K562 (cell line): Measurements from ENCODE around the gene APOM. TPM values are rescaled to one million over a fixed set of nuclear protein-coding genes. Genes with fewer than 3 reads are reported as not detected.
A peak's percentile ranks its signal among the peaks of the same experiment; 100 is the strongest.

Experiments used
- CCNT2 ChIP-seq: IDR thresholded peaks from 2 replicates; pipeline ENCODE4 v1.6.1; 2011; ENCODE audit warnings: borderline replicate concordance, low read depth, mild to moderate bottlenecking, moderate library complexity, mixed read lengths, low read length; ENCODE audit not compliant: insufficient read length; ENCODE audit errors: extremely low read depth
- E4F1 ChIP-seq: fragments of 250-450 bp; sonication (Bioruptor Pico); IDR thresholded peaks from 2 replicates; pipeline ENCODE4 v1.5.0; 2021; ENCODE audit warnings: mild to moderate bottlenecking, borderline replicate concordance
- EHMT2 ChIP-seq: fragments of 450-650 bp; IDR thresholded peaks from 2 replicates; pipeline ENCODE4 v1.6.1; 2018; ENCODE audit warnings: antibody characterized with exemption
- FOXO4 ChIP-seq: fragments of 450-650 bp; formaldehyde crosslinking; IDR thresholded peaks from 2 replicates; pipeline ENCODE4 v1.4.0; 2020; ENCODE audit warnings: mild to moderate bottlenecking, moderate library complexity
- HIVEP1 ChIP-seq: fragments of 250-450 bp; sonication (Bioruptor Pico); IDR thresholded peaks from 2 replicates; pipeline ENCODE4 v1.4.0; 2020; ENCODE audit warnings: mild to moderate bottlenecking
- NEUROD1 ChIP-seq: fragments of 150-350 bp; IDR thresholded peaks from 2 replicates; pipeline ENCODE4 v1.6.1; 2014; ENCODE audit warnings: borderline replicate concordance, low read length, low read depth; ENCODE audit not compliant: partially characterized antibody
- POLR2AphosphoS2 ChIP-seq: IDR thresholded peaks from 2 replicates; pipeline ENCODE4 v1.6.1; 2012; ENCODE audit warnings: low read length, improper control_type of control experiment
- POLR3A ChIP-seq: IDR thresholded peaks from 2 replicates; pipeline ENCODE4 v1.6.1; 2011; ENCODE audit warnings: borderline replicate concordance, mild to moderate bottlenecking, moderate library complexity; ENCODE audit not compliant: insufficient read length, insufficient read depth; ENCODE audit errors: extremely low read depth
- TSHZ1 ChIP-seq: fragments of 250-450 bp; sonication (Bioruptor Pico); IDR thresholded peaks from 2 replicates; pipeline ENCODE4 v1.4.0; 2020; ENCODE audit warnings: mild to moderate bottlenecking, moderate library complexity
- WHSC1 ChIP-seq: IDR thresholded peaks from one replicate; pipeline ENCODE4 v1.6.1; 2012; ENCODE audit warnings: low read length, control low read depth, inconsistent platforms
- ZNF408 ChIP-seq: fragments of 250-450 bp; sonication (Bioruptor Pico); IDR thresholded peaks from 2 replicates; pipeline ENCODE4 v1.4.0; 2020; ENCODE audit warnings: low read depth, mild to moderate bottlenecking, moderate library complexity
- ZNF512 ChIP-seq: IDR thresholded peaks from 2 replicates; pipeline ENCODE4 v1.6.1; 2016; ENCODE audit warnings: missing genetic modification characterization, missing compliant biosample characterization
- ZNF76 ChIP-seq: fragments of 250-450 bp; sonication (Bioruptor Pico); IDR thresholded peaks from 2 replicates; pipeline ENCODE4 v1.4.0; 2020; ENCODE audit warnings: mild to moderate bottlenecking, moderate library complexity, borderline replicate concordance
- polyA plus RNA-seq, 8 experiments: library from polyadenylated mRNA; depleted of rRNA in 4 of 8; stranded (reverse) in 5 of 8; unstranded in 3 of 8; fragments of >200 nt; fragmentation: Nextera tagmentation in 2 of 8; fragmentation: Illumina TruSeq in 1 of 8; extraction: Ambion mirVana in 2 of 8; extraction: Trizol in 1 of 8; gene quantifications; 2 replicates each; pipeline versions ENCODE4 v1.2.1 to v1.2.3, GENCODE V29; 2011 to 2014; ENCODE audit warnings: inconsistent platforms in 1 of 8, missing spikeins in 1 of 8
- total RNA-seq, 7 experiments: library from RNA; depleted of rRNA in 6 of 7; stranded (reverse); fragments of >200 nt in 6 of 7; fragmentation: Illumina TruSeq in 2 of 7; extraction: Trizol in 2 of 7; gene quantifications; 2 replicates each; pipeline versions ENCODE4 v1.2.1 to v1.2.3, GENCODE V29; 2011 to 2021; ENCODE audit warnings: low replicate concordance in 1 of 7

APOM gene
- total and polyA plus RNA-seq, 9 of the 15 experiments (the other 6 are each of a cell fraction or from before 2014, with no cell fraction given), result 5.7 to 24.3 (median 10.4) TPM

- peak; percentile 76; the same call in 1 of the 2 replicates for TF ChIP-seq HIVEP1
- no peak for TF ChIP-seq WHSC1
- no peak for TF ChIP-seq POLR3A
- TF ChIP-seq ZNF512 (tag), result no peak
- no peak for TF ChIP-seq E4F1 (CRISPR knock-in tag)
- TF ChIP-seq ZNF408 (CRISPR knock-in tag), result no peak
- TF ChIP-seq CCNT2, result peak; percentile 71
- peak; percentile 85 for TF ChIP-seq ZNF76 (CRISPR knock-in tag)
- TF ChIP-seq TSHZ1 (CRISPR knock-in tag), result no peak
- TF ChIP-seq NEUROD1, result no peak
- peak; percentile 76; the same call in 1 of the 2 replicates for TF ChIP-seq POLR2AphosphoS2
- TF ChIP-seq EHMT2, result no peak
- peak; percentile 82; the same call in 1 of the 2 replicates for TF ChIP-seq FOXO4 (CRISPR knock-in tag)
These were observed 35.7 kb upstream of the APOM start (continued) for GRCh38 chr6:31619805-31620585.
